HL-60 (cell line): ENCODE measurements around the gene TXN.
"Not testable (repeated sequence)": the region's sequence is repeated elsewhere in the genome, so short reads cannot be mapped to it uniquely, and the experiment has no call there.

Experiments
- DNase-seq, 2 experiments: peaks; one replicate each; pipeline ENCODE4 v3.0.0-alpha.2; 2010 to 2020; ENCODE audit warnings: low read depth in 1 of 2, low spot score in 1 of 2
- H3K27ac ChIP-seq: fragments of 250-450 bp; sonication (Bioruptor Pico); replicated peaks from 2 replicates; pipeline ENCODE4 v1.5.1; 2020; ENCODE audit warnings: mild to moderate bottlenecking, moderate library complexity
- H3K27me3 ChIP-seq: fragments of 250-450 bp; sonication (Bioruptor Pico); 2 replicates; pipeline ENCODE4 v1.5.1; 2021; ENCODE audit warnings: mild to moderate bottlenecking, moderate library complexity; ENCODE audit not compliant: insufficient read depth, poor library complexity, severe bottlenecking
- H3K4me3 ChIP-seq: replicated peaks from 2 replicates; pipeline ENCODE4 v1.5.1; 2011; ENCODE audit warnings: mild to moderate bottlenecking, control low read depth, low read length; ENCODE audit not compliant: insufficient read depth
- GABPA ChIP-seq: IDR thresholded peaks from 2 replicates; pipeline ENCODE4 v1.6.1; 2012; ENCODE audit warnings: low read depth
- POLR2AphosphoS5 ChIP-seq: IDR thresholded peaks from 2 replicates; pipeline ENCODE4 v1.6.1; 2012; ENCODE audit warnings: low read depth
- SPI1 ChIP-seq: IDR thresholded peaks from 2 replicates; pipeline ENCODE4 v1.6.1; 2012; ENCODE audit warnings: low read depth, mild to moderate bottlenecking, borderline replicate concordance
- TF ChIP-seq, protein P1 (sequence below): IDR thresholded peaks from one replicate; pipeline ENCODE4 v1.5.1; 2011; ENCODE audit warnings: low read length, control low read depth, inconsistent platforms; ENCODE audit not compliant: insufficient read depth
- TF ChIP-seq, protein P2 (sequence below): IDR thresholded peaks from 2 replicates; pipeline ENCODE4 v1.6.1; 2012; ENCODE audit warnings: low read depth; ENCODE audit not compliant: insufficient replicate concordance

TXN gene

DNA sequence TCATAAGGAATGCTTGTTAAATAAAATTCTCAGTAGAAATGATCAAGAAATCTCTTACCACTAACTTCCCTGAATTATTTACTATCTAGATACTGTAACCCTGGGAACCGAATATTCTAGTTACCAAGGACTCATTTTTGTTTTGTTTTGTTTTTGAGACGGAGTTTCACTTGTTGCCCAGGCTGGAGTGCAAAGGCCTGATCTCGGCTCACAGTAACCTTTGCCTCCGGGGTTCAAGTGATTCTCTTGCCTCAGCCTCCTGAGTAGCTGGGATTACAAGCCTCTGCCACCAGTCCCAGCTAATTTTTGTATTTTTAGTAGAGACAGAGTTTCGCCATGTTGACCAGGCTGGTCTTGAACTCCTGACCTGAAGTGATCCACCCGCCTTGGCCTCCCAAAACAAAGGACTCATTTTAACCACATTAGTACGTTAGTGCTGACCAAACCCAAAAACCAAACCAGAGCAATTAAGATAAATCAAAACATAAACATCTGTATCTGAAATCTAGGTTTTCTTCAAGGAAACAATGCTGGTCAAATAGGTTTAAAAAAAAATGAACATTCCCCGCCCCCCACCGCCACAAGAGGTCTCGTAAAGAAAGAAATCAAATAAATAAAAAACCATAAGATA lies 3.7 kb downstream of the TXN start:
- Histone ChIP-seq H3K27ac (peak overlapping the region; percentile 50), H3K4me3 (no peak overlapping the region), H3K27me3 (no peaks in the 10 kb centered on the region)
- no peak for DNase-seq
- TF ChIP-seq, protein P1, sequence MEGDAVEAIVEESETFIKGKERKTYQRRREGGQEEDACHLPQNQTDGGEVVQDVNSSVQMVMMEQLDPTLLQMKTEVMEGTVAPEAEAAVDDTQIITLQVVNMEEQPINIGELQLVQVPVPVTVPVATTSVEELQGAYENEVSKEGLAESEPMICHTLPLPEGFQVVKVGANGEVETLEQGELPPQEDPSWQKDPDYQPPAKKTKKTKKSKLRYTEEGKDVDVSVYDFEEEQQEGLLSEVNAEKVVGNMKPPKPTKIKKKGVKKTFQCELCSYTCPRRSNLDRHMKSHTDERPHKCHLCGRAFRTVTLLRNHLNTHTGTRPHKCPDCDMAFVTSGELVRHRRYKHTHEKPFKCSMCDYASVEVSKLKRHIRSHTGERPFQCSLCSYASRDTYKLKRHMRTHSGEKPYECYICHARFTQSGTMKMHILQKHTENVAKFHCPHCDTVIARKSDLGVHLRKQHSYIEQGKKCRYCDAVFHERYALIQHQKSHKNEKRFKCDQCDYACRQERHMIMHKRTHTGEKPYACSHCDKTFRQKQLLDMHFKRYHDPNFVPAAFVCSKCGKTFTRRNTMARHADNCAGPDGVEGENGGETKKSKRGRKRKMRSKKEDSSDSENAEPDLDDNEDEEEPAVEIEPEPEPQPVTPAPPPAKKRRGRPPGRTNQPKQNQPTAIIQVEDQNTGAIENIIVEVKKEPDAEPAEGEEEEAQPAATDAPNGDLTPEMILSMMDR: no peak
- TF ChIP-seq, protein P2, sequence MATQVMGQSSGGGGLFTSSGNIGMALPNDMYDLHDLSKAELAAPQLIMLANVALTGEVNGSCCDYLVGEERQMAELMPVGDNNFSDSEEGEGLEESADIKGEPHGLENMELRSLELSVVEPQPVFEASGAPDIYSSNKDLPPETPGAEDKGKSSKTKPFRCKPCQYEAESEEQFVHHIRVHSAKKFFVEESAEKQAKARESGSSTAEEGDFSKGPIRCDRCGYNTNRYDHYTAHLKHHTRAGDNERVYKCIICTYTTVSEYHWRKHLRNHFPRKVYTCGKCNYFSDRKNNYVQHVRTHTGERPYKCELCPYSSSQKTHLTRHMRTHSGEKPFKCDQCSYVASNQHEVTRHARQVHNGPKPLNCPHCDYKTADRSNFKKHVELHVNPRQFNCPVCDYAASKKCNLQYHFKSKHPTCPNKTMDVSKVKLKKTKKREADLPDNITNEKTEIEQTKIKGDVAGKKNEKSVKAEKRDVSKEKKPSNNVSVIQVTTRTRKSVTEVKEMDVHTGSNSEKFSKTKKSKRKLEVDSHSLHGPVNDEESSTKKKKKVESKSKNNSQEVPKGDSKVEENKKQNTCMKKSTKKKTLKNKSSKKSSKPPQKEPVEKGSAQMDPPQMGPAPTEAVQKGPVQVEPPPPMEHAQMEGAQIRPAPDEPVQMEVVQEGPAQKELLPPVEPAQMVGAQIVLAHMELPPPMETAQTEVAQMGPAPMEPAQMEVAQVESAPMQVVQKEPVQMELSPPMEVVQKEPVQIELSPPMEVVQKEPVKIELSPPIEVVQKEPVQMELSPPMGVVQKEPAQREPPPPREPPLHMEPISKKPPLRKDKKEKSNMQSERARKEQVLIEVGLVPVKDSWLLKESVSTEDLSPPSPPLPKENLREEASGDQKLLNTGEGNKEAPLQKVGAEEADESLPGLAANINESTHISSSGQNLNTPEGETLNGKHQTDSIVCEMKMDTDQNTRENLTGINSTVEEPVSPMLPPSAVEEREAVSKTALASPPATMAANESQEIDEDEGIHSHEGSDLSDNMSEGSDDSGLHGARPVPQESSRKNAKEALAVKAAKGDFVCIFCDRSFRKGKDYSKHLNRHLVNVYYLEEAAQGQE: no peak
- TF ChIP-seq GABPA (no peak), POLR2AphosphoS5 (no peak), SPI1 (no peak)

DNA sequence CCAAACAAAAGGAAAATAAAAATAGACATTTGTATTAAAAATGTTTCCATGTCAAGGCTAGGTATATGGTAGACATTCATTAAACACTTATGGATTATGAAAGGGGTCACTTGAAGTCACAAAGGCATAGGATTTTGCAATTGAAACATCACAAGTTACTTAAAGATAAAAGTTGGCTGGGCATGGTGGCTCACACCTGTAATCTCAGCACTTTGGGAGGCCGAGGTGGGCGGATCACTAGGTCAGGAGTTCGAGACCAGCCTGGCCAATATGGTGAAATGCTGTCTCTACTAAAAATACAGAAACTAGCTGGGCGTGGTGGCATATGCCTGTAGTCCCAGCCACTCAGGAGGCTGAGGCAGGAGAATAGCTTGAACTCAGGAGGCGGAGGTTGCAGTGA lies 4.5 kb downstream of the TXN start:
- not testable (repeated sequence) for H3K27ac ChIP-seq, H3K4me3 ChIP-seq, H3K27me3 ChIP-seq, DNase-seq

DNA sequence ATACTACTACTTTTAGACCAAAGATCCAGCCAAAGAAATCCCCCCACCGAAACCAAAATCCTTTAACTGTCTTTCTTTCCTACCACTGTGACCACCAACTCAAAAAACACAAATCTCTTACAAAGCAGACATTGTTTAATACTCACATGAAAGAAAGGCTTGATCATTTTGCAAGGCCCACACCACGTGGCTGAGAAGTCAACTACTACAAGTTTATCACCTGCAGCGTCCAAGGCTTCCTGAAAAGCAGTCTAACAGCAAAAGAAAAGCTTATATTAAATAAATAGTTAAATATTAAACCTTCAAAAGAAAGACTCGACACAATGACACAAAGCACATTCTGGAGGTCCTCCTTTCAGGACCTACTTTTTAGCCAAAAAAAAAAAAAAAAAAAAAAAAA lies 5.1 kb downstream of the TXN start:
- no peak overlapping the region for H3K4me3 ChIP-seq
- H3K27me3 ChIP-seq: no peaks in the 10 kb centered on the region
- DNase-seq: no peak
- TF ChIP-seq, protein P1: no peak
- TF ChIP-seq POLR2AphosphoS5 (no peak), SPI1 (no peak), GABPA (no peak)
- TF ChIP-seq, protein P2: no peak
- H3K27ac ChIP-seq: no peak overlapping the region

DNA sequence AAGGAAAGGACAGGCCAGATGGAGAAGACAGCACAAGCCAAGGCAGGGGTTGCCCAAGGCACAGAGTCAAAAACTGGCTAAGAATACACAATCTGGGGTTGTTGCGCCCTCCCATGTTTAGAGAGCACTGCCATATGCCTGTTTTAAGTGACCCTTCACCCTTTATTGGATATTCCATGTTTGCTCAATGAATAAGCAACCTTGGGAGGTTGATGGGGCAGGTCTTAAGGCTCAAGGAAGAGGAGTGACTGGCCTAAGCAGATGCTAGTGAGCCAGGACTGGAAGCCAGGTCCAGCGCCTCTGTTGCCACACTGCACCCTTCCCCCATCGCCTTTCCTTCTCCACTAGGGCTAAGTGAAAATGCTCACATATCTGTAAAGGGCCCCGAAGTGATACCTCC lies 6.7 kb downstream of the TXN start:
- Histone ChIP-seq H3K27me3 (no peaks in the 10 kb centered on the region), H3K27ac (no peak overlapping the region), H3K4me3 (no peak overlapping the region)
- TF ChIP-seq, protein P1: no peak
- no peak for DNase-seq
